Astrocyte of the spinal cord (primary cell): ENCODE results near the gene KCNE2.

ENCODE experiments used
- DNase-seq: peaks from one replicate; pipeline ENCODE4 v3.0.0; 2011; ENCODE audit warnings: low read depth, low spot score
- H3K4me3 ChIP-seq: 2 replicates; pipeline ENCODE4 v1.5.1; 2011; ENCODE audit warnings: low read depth, mild to moderate bottlenecking, low read length, moderate library complexity
- in situ Hi-C: cut with HindIII; loops from 2 replicates; pipeline ENCODE4 v1.10.0; 2017; ENCODE audit warnings: low sequenced_read_pairs
- TF ChIP-seq, protein P1 (sequence below): IDR thresholded peaks from 2 replicates; pipeline ENCODE4 v1.5.1; 2012; ENCODE audit warnings: low read depth, mild to moderate bottlenecking, low read length, inconsistent platforms

The KCNE2 gene

DNA sequence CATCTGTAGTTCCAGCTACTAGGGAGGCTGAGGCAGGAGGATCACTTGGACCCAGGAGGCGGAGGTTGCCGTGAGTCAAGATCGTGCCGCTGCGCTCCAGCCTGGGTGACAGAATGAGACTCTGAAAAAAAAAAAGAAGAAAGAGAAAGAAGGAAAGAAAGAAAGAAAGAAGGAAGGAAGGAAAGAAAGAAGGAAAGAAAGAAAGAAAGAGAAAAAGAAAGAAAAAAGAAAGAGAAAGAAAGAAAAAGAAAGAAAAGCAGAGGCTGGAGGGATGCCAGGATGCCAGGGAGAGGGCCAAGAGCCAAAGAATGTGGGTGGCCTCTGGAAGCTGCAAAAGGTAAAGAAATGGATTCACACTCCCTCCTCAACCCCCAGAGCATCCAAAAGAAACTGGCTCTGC, 8.2 kb upstream of the KCNE2 start:
- TF ChIP-seq, protein P1, sequence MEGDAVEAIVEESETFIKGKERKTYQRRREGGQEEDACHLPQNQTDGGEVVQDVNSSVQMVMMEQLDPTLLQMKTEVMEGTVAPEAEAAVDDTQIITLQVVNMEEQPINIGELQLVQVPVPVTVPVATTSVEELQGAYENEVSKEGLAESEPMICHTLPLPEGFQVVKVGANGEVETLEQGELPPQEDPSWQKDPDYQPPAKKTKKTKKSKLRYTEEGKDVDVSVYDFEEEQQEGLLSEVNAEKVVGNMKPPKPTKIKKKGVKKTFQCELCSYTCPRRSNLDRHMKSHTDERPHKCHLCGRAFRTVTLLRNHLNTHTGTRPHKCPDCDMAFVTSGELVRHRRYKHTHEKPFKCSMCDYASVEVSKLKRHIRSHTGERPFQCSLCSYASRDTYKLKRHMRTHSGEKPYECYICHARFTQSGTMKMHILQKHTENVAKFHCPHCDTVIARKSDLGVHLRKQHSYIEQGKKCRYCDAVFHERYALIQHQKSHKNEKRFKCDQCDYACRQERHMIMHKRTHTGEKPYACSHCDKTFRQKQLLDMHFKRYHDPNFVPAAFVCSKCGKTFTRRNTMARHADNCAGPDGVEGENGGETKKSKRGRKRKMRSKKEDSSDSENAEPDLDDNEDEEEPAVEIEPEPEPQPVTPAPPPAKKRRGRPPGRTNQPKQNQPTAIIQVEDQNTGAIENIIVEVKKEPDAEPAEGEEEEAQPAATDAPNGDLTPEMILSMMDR, result no peak
- H3K4me3 ChIP-seq, result no peak overlapping the region
- in situ Hi-C loops, result no loop called here
- no peak for DNase-seq

DNA sequence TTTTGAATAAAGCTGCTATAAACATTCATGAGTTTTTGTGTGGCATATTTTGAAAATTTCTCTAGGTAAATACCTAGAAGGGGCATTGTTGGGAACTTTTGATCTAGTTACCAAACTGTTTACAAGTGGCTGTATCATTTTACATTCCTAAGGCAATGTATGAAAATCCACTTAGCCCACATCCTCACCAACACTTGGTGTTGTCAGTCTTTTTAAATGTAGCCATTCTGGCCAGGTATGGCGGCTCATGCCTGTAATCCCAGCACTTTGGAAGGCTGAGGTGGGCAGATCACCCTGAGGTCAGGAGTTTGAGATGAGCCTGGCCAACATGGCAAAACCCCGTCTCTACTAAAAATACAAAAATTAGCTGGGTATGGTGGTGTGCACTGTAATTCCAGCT, 5.9 kb upstream of the KCNE2 start:
- in situ Hi-C loops, result no loop called here
- no peak overlapping the region for H3K4me3 ChIP-seq
- DNase-seq, result no peak
- TF ChIP-seq, protein P1, result no peak

DNA sequence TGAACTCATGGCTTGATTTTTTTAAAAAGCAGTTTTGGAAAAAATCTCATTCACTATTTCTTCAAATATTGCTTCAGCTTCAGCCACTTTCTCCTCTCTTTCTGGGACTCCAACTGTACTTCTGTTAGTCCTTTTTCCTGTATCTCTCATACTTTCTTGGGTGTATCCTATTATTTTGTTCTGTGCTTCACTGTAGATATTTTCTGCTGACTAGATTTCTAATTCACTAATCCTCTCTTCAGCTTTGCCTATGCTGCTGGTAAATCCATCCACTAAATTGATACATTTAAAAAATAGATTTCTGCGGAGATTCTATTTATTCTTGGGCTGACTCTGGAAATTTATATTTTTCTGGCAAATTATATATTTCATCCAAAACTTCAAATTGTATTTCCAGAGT, 4.9 kb upstream of the KCNE2 start:
- in situ Hi-C loops, result no loop called here
- no peak overlapping the region for H3K4me3 ChIP-seq
- TF ChIP-seq, protein P1, result no peak
- DNase-seq, result no peak

DNA sequence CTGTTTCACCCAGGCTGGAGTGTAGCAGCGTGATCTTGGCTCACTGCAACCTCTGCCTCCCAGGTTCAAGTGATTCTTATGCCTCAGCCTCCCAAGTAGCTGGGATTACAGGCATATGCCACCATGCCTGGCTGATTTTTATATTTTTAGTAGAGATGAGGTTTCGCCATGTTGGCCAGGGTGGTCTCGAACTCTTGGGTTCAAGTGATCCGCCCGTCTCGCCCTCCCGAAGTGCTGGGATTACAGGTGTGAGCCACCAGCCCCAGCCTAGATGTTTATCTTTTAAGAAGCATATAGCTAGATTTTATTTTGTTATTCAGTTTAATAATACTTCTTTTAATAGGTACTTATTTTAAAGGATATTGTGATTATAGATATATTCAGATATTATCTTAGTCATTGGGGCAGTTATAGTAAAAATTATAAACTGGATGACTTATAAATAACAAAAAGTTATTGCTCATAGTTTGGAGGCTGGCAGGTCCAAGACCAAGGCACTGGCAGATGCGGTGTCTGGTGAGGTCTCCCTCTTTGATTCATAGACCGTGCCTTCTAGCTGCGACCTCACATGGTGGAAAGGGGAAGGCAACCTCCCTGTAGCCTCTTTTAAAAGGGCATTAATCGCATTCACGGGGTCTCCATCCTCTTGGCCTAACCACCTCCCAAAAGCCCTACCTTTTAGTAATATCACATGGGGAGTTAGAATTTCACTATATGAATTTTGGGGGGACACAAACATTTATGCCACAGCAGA, 3.1 kb upstream of the KCNE2 start:
- no peak for DNase-seq
- in situ Hi-C loops, result no loop called here
- TF ChIP-seq, protein P1, result no peak

DNA sequence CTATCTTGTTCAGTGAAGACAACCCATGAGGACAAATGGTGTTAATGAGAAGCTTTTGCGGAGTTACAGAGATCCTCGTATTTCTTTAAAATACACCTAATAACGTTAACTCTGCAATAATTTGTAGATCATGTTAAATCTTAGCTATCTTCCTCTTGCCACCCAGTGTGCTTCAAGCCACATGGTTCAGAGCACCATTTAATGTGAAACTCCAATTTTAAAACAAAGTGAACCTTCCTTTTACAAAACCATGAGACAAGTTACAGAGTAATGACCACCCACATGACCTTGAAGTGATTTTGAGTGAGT, 1.7 kb upstream of the KCNE2 start:
- in situ Hi-C loops, result no loop called here
- DNase-seq, result no peak
- TF ChIP-seq, protein P1, result no peak
- no peak overlapping the region for H3K4me3 ChIP-seq

More for the DNA sequence above, 3.1 kb upstream of the KCNE2 start:
- no peak overlapping the region for H3K4me3 ChIP-seq

DNA sequence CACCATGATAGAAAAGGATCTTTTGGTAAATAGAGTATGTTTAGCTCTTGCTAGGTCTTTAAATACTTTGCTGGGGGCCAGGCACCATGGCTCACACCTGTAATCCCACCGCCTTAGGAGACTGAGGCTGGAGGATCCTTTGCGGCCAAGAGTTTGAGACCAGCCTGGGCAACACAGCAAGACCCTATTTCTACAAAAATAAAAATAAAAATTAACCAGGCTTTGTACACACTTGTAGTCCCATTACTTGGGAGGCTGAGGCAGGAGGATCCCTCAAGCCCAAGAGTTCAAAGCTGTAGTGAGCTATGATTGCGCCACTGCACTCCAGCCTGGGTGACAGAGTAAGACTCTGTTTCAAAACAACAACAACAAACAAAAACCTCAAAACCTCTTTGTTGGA, 1.1 kb upstream of the KCNE2 start:
- no peak overlapping the region for H3K4me3 ChIP-seq
- TF ChIP-seq, protein P1, result no peak
- no peak for DNase-seq
- in situ Hi-C loops, result no loop called here
